Stimulated activated CD8-positive, alpha-beta memory T cell treated with anti-CD3 and anti-CD28 coated beads, Interleukin-7, amount 100 ng/mL, for 1 hour (primary cell): ENCODE results near the gene TBXAS1.
"Not testable (repeated sequence)": the region's sequence is repeated elsewhere in the genome, so short reads cannot be mapped to it uniquely, and the experiment has no call there.

Experiments used
- DNase-seq, 2 donors: peaks; one replicate each; pipeline ENCODE4 v3.0.0-alpha.2; 2020; ENCODE audit warnings: low read depth in 2 of 2

The TBXAS1 gene

GRCh38 chr7:139825666-139826290, 3.3 kb upstream of the TBXAS1 start:
- DNase-seq: no peak

DNA sequence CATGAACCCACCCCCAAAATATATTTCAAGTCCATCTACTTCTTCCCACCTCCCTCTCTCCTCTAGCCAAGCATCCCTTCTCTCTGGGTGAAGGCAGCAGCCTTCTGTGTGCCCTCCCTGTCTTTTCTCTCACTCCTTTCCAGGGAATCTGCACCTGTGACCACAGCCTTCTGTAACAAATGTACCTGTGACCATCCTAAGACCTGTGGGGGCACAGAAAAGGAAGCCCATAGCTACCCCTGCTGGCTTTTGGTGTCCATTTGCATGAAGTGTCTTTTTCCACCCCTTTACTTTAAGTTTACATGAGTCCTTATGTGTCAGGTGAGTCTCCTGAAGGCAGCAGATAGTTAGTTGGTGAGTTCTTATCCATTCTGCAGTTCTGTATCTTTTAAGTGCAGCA, 2.0 kb upstream of the TBXAS1 start:
- DNase-seq: no peak

DNA sequence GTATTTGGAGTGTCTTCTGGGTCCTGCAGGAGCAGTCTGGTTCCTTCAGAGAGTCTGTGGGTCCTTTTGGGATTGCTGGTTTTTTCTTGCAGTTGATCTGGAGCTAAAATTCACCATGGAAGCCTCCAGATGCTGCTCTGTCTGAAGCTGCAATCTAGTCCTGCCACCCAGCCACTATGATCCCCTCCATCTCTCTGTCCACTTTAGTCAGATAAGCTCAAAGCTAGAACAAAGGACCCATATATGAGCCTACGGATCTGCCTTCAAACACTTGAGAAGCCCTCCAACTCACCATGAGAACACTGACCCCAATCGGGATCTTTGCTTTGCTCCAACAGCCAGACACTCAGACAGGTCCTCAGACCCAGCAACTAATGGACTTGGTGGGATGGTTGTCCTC, 618 bp upstream of the TBXAS1 start:
- no peak for DNase-seq

DNA sequence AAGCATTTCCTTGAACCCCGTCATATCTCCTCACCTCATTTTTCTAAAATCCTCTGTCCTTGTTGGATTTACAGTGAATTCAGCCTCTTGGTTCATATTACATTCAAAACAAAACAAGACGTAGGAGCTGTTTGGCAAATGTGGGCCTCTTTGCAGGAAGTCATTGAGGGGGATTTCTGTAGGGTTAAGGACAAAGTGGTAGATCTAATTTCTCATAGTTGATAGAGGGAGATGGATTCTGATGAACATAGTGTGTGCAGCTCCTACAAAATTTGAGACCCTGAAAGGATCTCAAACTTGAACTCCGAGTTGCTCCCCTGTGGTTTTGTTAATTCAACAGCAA, 682 bp downstream of the TBXAS1 start:
- no peak for DNase-seq

- no peak for DNase-seq
Observed at GRCh38 chr7:139830292-139830691, 1.2 kb downstream of the TBXAS1 start.

- DNase-seq: no peak
Observed at GRCh38 chr7:139830782-139831501, 1.9 kb downstream of the TBXAS1 start.

DNA sequence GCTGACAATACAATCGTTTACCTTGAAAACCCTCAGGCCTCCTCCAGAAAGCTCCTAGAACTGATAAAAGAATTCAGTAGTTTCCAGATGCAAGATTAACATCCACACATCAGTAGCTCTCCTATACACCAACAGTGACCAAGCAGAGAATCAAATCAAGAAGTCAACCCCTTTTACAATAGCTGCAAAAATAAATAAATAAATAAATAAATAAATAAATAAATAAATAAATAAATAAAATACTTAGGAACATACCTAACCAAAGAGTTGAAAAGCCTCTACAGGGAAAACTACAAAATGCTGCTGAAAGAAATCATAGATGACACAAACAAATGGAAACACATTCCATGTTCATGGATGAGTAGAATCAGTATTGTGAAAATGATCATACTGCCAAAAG, 6.8 kb downstream of the TBXAS1 start:
- not testable (repeated sequence) for DNase-seq

GRCh38 chr7:139837291-139837690, 8.2 kb downstream of the TBXAS1 start:
- DNase-seq: not testable (repeated sequence)

DNA sequence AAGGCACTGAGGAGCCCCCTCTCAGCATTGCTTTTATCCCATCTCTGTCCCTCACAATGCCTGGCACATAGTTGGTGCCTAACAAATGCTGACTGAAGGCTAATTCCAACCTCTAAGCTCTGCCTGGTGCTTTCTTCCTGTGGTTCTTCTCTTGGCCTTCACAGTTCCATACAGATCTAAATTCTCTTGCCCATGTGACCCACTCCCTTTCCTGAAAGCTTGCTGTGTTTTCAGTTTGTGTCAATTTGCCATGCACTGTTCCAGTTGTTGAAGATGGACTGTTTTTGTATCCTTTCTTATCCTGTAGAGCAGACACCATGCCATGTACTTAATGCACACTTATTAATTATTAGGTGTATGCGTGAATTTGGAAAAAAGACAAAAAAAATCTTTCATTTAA, 9.2 kb downstream of the TBXAS1 start:
- DNase-seq: no peak

DNA sequence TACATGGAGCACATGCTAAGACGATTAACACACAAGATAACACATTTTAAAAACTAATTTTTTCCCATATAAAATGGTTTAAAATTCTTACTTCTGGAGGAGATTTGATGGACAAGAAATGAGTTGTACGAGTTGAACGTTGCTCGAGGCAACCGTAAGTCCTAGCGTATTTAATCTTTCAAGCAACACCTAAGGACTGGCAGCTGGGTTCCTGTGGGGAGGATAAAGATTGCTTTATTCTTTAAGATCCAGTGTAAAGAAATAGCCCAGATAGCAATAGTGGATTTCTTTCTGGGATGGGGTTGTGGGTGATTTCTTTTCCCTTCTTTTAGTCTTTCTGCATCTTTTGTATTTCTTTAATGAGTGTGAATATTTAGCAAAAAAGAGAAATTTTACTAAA, 9.8 kb downstream of the TBXAS1 start:
- DNase-seq: no peak

DNA sequence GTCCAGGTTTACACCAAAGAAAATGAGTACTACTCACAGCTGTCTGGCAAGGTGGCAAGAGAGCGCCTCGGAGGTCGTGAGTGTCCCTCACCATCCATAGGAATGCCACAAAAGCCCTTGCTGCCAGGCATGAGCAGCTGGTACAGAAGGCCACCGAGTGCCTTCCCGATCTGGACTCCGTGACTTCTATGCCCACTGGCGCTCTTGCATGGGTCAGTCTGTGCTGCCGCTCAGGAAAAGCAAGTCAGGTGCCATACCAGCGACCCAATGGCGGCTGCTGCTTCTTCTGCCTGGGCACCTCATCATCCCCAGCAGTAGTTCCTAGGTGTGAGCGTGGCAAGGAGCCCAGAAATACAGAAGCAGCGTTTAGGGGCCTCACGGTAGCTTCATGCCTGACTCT, 11.7 kb downstream of the TBXAS1 start:
- no peak for DNase-seq

- DNase-seq: no peak
Observed at GRCh38 chr7:139842401-139843210, 13.5 kb downstream of the TBXAS1 start.

- DNase-seq: not testable (repeated sequence)
Observed at GRCh38 chr7:139843211-139843537, 14.1 kb downstream of the TBXAS1 start.

- DNase-seq: no peak
Observed at GRCh38 chr7:139844779-139845442, 15.8 kb downstream of the TBXAS1 start.

- no peak for DNase-seq
Observed at GRCh38 chr7:139845443-139845805, 16.4 kb downstream of the TBXAS1 start.

DNA sequence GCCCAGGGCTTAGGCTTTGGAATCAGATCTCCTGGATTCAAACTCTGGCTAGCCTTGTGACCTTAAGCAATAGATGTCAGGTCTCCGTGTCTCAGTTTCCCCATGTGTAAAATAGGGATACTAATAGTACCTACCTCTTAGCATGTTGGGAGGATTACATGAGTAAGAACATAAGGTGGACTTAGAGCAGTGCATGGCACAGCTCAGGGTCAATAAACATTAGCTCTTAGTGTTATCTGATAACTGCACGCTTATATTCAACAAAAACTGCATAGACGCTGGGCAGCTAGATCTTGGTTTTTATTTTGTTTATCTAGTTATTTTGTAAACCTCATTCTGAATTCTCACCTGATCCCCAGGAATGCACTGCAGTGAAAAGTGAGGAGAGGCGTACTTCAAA, 17.2 kb downstream of the TBXAS1 start:
- no peak for DNase-seq

GRCh38 chr7:139848274-139848673, 19.2 kb downstream of the TBXAS1 start:
- no peak for DNase-seq

DNA sequence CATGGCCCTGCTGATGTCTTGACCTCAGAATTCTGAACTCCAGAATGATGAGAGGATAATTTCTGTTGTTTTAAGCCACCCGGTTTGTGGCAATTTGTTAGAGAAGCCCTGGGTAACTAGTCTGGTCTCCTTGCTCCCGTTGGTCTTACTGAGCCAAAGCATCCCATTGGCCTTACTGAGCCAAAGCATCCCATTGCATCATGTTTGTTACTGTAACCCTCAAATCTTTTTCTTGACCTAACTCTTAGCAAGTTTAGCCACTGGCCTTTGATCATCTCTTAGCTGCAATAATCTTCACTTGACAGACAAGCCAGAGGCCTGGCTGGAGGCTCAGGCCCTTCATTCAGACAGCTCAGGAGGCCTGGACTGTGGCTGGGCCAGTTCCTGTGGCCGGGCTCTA, 21.8 kb downstream of the TBXAS1 start:
- no peak for DNase-seq

DNA sequence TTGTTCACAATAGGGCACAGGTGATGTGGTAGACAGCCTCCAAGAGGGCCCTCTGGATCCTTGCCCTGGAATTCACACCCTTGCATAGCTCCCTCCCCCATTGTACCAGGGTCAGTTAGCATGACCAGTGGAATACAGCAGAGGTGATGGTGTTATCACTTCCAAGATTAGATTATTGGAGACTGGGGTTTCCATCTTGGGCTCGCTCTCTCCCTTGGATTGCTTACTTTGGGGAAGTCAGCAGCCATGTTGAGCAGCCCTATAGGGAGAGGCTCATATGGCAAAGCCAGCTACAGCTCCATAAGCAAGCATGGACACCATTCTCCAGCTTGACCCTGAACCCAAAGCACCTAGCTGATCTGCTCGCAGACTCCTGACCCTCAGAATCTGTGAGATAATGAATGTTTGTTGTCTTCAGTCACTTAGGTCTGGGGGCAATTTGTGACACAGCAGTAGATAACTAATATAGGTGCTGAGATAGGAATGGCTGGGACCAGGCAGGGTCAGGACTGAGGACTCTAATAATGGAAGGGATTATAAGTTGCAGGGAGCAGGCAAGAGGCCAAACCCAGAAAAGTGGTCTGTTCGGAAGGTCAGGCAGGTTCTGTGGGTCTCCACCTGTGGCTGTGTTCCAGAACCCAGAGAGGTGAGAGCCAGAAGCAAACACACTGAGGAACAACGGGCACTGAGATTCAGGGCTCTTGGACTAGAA, 22.9 kb downstream of the TBXAS1 start:
- no peak for DNase-seq

- DNase-seq: no peak
Observed at GRCh38 chr7:139852482-139852845, 23.4 kb downstream of the TBXAS1 start.

- DNase-seq: no peak
Observed at GRCh38 chr7:139853506-139854123, 24.6 kb downstream of the TBXAS1 start.

DNA sequence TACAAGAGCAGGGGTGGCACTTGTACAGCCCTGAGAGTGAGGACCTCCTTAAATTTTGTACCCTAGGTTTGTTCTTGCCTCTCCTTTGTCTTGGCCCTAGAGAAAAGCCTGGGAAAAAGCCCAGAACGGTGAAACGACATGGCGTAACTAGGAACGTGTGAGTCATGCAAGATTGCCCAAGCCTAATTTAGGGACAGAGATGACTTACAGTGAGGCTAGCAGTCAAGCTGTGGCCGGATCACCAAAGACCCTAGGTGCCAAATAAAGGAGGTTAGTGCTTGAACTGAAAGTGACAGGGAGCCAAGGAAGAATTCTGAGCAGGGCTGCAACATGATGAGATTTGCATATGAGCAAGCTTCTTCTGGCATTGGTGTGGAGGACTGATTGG, 25.1 kb downstream of the TBXAS1 start:
- no peak for DNase-seq
